ENCODE data around the gene PELI2.
"Not testable (repeated sequence)": the region's sequence is repeated elsewhere in the genome, so short reads cannot be mapped to it uniquely, and the experiment has no call there.

PELI2 gene

GRCh38 chr14:56162476-56162875, 44.3 kb downstream of the PELI2 start:
- TF ChIP-seq CTCF (IDR thresholded peaks at IDR 0.05; ENCODE audit: low read depth, low read length), result no peak
- no peaks in the 10 kb centered on the region for H3K27me3 ChIP-seq
- no peaks in the 10 kb centered on the region for H3K4me1 ChIP-seq
- H3K36me3 ChIP-seq, result no peaks in the 10 kb centered on the region
- DNase-seq, result no peak
- H3K9me3 ChIP-seq, result no peaks in the 10 kb centered on the region; the same call in 1 of the 2 replicates
- H3K4me3 ChIP-seq (ENCODE audit: low read depth, low read length), result no peak overlapping the region

GRCh38 chr14:56166579-56166978, 48.4 kb downstream of the PELI2 start:
- DNase-seq; H3K9me3 ChIP-seq; H3K4me3 ChIP-seq (ENCODE audit: low read depth, low read length); H3K36me3 ChIP-seq; H3K4me1 ChIP-seq; H3K27me3 ChIP-seq: not testable (repeated sequence)

DNA sequence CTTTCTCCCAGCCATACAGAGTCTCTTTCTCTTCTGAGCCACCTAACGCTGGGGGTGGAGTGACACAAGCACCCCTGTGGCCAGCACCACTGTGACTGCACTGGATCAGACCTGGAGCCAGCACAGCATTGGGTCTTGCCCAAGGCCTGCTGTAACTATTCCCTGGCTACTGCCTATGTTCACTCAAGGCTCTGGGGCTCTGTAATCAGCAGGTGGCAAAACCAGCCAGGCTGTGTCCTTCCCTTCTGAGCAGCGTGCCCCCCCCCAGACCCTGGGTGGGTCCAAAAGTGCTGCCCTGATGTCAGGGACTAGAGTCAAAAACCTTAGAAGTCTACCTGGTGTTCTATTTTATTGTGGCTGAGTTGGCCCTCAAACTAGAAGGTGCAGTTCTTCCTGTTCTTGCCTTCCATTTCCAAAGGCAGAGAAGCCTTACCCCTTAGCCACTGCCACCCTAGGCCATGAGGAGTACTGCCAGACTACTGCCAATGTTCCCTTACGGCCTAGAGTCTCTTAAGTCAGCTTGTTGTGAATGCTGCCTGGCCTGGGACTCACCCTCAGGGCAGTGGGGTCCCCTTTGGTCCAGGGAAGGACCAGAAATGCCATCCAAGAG, 49.9 kb downstream of the PELI2 start:
- DNase-seq, result no peak
- H3K4me1 ChIP-seq, result no peaks in the 10 kb centered on the region
- H3K36me3 ChIP-seq, result no peaks in the 10 kb centered on the region
- no peak for TF ChIP-seq CTCF (IDR thresholded peaks at IDR 0.05; ENCODE audit: low read depth, low read length)
- H3K27me3 ChIP-seq, result no peaks in the 10 kb centered on the region
- H3K4me3 ChIP-seq (ENCODE audit: low read depth, low read length), result no peak overlapping the region
- H3K9me3 ChIP-seq, result no peaks in the 10 kb centered on the region

DNA sequence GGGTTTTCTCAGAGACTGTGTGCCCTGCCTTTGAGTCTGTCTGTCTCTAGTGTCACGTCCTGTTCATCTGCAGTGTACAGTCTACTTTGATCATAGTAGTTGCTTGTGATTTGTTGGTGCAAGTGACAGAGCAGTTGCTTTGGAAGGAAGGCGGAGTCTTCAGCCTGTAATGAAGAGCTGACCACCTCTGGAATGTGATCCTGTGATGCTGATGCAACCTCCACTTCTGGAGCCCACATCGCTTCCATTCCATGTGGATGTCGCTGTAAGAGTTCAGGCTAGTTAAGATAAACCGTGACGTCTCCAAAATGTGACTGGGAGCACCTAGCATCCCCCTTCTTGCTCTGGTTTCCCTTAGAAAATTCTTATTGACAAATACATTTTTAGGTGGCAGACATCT, 51.8 kb downstream of the PELI2 start:
- no peaks in the 10 kb centered on the region for H3K27me3 ChIP-seq
- no peak overlapping the region for H3K4me3 ChIP-seq (ENCODE audit: low read depth, low read length)
- no peaks in the 10 kb centered on the region for H3K36me3 ChIP-seq
- no peak for DNase-seq
- H3K9me3 ChIP-seq, result no peaks in the 10 kb centered on the region
- H3K4me1 ChIP-seq, result no peaks in the 10 kb centered on the region
- no peak for TF ChIP-seq CTCF (IDR thresholded peaks at IDR 0.05; ENCODE audit: low read depth, low read length)

GRCh38 chr14:56170877-56171422, 52.7 kb downstream of the PELI2 start:
- Histone ChIP-seq H3K4me3 (ENCODE audit: low read depth, low read length) (no peak overlapping the region), H3K27me3 (no peaks in the 10 kb centered on the region), H3K36me3 (no peaks in the 10 kb centered on the region), H3K4me1 (no peaks in the 10 kb centered on the region), H3K9me3 (no peaks in the 10 kb centered on the region)
- no peak for DNase-seq
- TF ChIP-seq CTCF (IDR thresholded peaks at IDR 0.05; ENCODE audit: low read depth, low read length), result no peak

- Histone ChIP-seq H3K4me1 (no peaks in the 10 kb centered on the region), H3K27me3 (no peaks in the 10 kb centered on the region), H3K36me3 (no peaks in the 10 kb centered on the region), H3K4me3 (ENCODE audit: low read depth, low read length) (no peak overlapping the region), H3K9me3 (no peaks in the 10 kb centered on the region)
- no peak for DNase-seq
- TF ChIP-seq CTCF (IDR thresholded peaks at IDR 0.05; ENCODE audit: low read depth, low read length), result no peak
Measured at GRCh38 chr14:56172074-56172473, 53.9 kb downstream of the PELI2 start.

All from BE2C (cell line).